Transverse colon (tissue), 3 donors: ENCODE results near the gene POLR3G.

Experiments used
- CTCF ChIP-seq, 5 experiments: fragments of 200-600 bp in 3 of 5; fragments of 450-650 bp in 2 of 5; sonication (generic) in 3 of 5; IDR thresholded peaks; 1 replicate in 2 of 5; 2 replicates in 3 of 5; pipeline ENCODE4 v1.5.1; 2016 to 2017; ENCODE audit warnings: antibody characterized with exemption in 5 of 5, inconsistent platforms in 3 of 5, mild to moderate bottlenecking in 2 of 5, moderate library complexity in 1 of 5
- POLR2A ChIP-seq: fragments of 450-650 bp; IDR thresholded peaks from one replicate; pipeline ENCODE4 v1.6.1; 2016; ENCODE audit warnings: antibody characterized with exemption, mild to moderate bottlenecking, moderate library complexity

- no peak for TF ChIP-seq CTCF (IDR thresholded peaks at IDR 0.05)
- no peak for TF ChIP-seq POLR2A
Observed at GRCh38 chr5:90475436-90475980, 844 bp downstream of the POLR3G start.
